HuH-7.5 (cell line): ENCODE measurements around the gene MAP2K4.
"Not testable (repeated sequence)": the region's sequence is repeated elsewhere in the genome, so short reads cannot be mapped to it uniquely, and the experiment has no call there.

Experiments used
- DNase-seq: peaks from one replicate; pipeline ENCODE4 v3.0.0; 2011; ENCODE audit warnings: low spot score

MAP2K4 gene

GRCh38 chr17:12162187-12162586, 141.5 kb downstream of the MAP2K4 start:
- DNase-seq, result not testable (repeated sequence)

GRCh38 chr17:12164085-12164484, 143.4 kb downstream of the MAP2K4 start:
- no peak for DNase-seq

DNA sequence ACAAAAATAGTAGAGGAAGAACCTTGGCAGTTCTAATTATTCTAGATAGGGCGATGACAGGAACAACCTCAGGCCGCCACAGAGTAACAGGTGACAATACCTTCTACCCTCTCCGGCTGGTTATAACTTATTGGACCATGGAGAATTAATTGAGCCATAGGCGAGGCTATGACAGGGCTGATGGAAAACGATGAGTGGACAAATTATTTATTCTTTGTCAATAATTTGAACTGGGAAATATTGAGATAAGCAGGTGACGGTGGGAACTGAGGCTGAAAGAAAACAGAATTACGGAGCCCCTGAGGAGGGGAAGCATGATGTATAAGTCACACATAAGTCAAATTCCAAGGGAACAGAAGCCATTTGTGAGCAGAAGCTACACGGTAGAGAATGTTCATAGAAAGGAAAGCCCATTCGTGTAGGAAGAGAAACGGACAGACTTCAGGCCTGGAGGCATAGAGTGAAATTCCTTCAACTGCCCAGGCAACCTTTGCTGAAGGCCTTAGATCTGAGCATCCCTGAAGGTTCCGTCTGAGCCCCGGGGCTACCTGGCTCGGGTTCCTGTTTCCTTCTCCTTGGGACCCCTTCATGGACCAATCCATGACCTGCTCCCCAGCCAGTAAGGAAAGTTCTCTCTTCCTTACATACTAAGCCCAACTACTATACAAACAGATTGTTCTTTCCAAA, 158.1 kb downstream of the MAP2K4 start:
- DNase-seq, result no peak

DNA sequence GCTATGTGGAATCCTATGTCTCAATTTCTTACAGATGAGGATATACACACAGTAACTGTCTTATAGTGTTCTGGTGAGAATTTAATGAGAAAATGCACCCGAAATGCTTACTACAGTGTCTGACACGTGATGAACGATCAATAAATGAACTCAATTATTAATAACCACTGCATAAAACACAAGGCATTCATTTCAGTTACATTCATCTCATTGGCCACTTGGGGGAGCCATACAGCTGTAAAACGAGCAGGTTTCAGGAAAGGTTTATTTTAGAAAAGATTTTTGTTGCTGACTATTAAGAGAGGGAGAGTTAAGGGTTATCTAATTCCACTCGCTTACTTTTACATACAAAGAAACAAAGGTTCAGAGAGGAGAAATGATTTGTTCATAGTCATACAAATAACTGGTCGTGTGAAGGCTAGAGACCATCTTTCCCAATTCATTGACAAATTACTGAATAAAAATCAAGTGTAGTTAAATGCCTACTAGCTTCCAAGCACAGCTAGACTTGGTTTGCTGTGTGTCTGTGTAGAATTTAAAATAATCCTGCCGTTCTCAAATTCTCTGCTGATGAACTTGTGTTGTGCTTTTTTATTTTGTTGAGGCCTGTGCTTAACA, 160.1 kb downstream of the MAP2K4 start:
- DNase-seq, result no peak

DNA sequence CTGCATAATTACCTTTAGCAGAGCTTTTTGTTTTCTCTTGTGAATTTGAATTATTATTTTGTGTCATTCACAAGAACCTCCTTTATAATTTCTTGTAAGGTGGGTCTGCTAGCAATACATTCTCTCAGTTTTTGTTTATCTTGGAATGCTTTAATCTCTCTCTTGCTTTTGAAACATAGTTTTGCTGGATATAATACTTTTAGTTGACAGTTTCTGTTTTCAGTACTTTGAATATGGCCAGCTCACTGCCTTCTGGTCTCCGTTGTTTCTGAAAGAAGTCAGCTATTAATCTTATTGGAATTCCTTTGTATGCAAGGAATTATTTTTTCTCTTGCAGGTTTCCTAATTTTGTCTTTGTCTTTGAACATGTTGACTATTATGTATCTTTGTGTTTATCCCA, 167.0 kb downstream of the MAP2K4 start:
- DNase-seq, result no peak

DNA sequence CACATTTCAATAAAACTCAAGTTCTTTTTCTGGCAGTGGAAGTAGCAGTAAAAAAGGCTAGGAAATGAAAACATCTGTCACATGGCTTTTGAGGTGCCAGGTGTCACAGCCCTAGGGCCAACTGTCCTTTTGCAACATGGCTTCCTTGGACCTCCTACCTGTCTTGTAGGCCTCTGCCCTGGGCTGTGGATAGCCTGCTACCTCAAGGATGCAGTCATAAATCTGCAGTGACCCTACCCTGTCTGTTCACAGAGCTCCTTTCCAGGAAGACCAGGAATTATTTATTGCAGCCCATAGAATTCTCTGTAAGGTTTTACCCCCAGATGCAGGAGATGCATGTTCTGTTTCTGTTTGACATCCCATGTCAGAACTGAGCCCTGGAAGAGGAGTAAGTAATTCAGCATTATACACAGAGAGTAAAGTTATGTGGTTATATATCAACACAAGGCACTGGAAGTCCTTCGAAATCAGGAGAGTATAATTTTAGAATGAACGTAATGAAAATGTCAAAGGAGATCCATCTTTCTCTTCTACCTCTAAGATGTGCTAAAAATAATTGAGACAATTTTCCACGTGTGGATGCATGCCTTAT, 172.6 kb downstream of the MAP2K4 start:
- no peak for DNase-seq
